Upper lobe of left lung (tissue), 6 donors: ENCODE data around the gene NFKB2. TPM values are rescaled to one million over a fixed set of nuclear protein-coding genes. Genes with fewer than 3 reads are reported as not detected.

Experiments used
- ATAC-seq, 2 donors: fragments of 200-7000 bp; cut with Tn5 transposase; one replicate each; pipeline ENCODE4 v1.9.1; 2022; ENCODE audit warnings: mild to moderate bottlenecking in 2 of 2, moderate library complexity in 2 of 2; ENCODE audit not compliant: low FRiP score in 2 of 2
- DNase-seq, 2 donors: peaks; one replicate each; pipeline ENCODE4 v3.0.0-alpha.2; 2019 to 2020
- H3K27ac ChIP-seq, 4 donors: fragments of 200-600 bp; sonication (generic); one replicate each; pipeline ENCODE4 v1.5.1; 2016 to 2019
- H3K27me3 ChIP-seq, 4 donors: fragments of 200-600 bp; sonication (generic); one replicate each; pipeline ENCODE4 v1.5.1; 2017 to 2019
- H3K36me3 ChIP-seq, 4 donors: fragments of 200-600 bp; sonication (generic); one replicate each; pipeline ENCODE4 v1.5.1; 2016 to 2019
- H3K4me1 ChIP-seq, 4 donors: fragments of 200-600 bp; sonication (generic); one replicate each; pipeline ENCODE4 v1.5.1; 2018 to 2019
- H3K4me3 ChIP-seq, 4 donors: fragments of 200-600 bp; sonication (generic); one replicate each; pipeline ENCODE4 v1.5.1; 2017 to 2019; ENCODE audit warnings: mild to moderate bottlenecking in 2 of 4, moderate library complexity in 1 of 4
- H3K9me3 ChIP-seq, 4 donors: fragments of 200-600 bp; sonication (generic); one replicate each; pipeline ENCODE4 v1.5.1; 2018 to 2019
- EP300 ChIP-seq, 4 donors: sonication (generic); formaldehyde crosslinking; IDR thresholded peaks; one replicate each; pipeline ENCODE4 v1.5.1; 2017; ENCODE audit warnings: antibody characterized with exemption in 4 of 4, control low read depth in 2 of 4
- POLR2A ChIP-seq, 4 donors: fragments of 450-650 bp; IDR thresholded peaks; one replicate each; pipeline ENCODE4 v1.5.1; 2016 to 2017; ENCODE audit warnings: antibody characterized with exemption in 4 of 4, mild to moderate bottlenecking in 2 of 4
- POLR2AphosphoS5 ChIP-seq, 2 donors: sonication (generic); formaldehyde crosslinking; IDR thresholded peaks; one replicate each; pipeline ENCODE4 v1.5.1; 2017; ENCODE audit warnings: antibody characterized with exemption in 2 of 2
- WGBS, 2 donors: methylation state at CpG; one replicate each; pipeline ENCODE4 v1.1.5; 2017 to 2018; 5-methylcytosine and 5-hydroxymethylcytosine counted together
- total RNA-seq, 6 donors: library from RNA; depleted of rRNA in 4 of 6; stranded (reverse); fragments of >200 nt in 4 of 6; gene quantifications; one replicate each; pipeline versions ENCODE4 v1.1.0 to v1.2.1, GENCODE V29; 2016 to 2021
- TF ChIP-seq, protein P1 (sequence below), 6 experiments: fragments of 450-650 bp in 4 of 6; fragments of 200-600 bp in 2 of 6; sonication (generic) in 2 of 6; IDR thresholded peaks; one replicate each; pipeline ENCODE4 v1.5.1; 2016 to 2019; ENCODE audit warnings: antibody characterized with exemption in 6 of 6
- donor health status: DM: no; HTN: no; CAD: no; lungs with moderate emphysema.
- donor health status: DM: no; HTN: yes; CAD: no; lungs with severe emphysema.

Gene NFKB2
- total RNA-seq = 10 to 100 TPM; 31.2 to 67.6 (median 41.2) TPM

DNA sequence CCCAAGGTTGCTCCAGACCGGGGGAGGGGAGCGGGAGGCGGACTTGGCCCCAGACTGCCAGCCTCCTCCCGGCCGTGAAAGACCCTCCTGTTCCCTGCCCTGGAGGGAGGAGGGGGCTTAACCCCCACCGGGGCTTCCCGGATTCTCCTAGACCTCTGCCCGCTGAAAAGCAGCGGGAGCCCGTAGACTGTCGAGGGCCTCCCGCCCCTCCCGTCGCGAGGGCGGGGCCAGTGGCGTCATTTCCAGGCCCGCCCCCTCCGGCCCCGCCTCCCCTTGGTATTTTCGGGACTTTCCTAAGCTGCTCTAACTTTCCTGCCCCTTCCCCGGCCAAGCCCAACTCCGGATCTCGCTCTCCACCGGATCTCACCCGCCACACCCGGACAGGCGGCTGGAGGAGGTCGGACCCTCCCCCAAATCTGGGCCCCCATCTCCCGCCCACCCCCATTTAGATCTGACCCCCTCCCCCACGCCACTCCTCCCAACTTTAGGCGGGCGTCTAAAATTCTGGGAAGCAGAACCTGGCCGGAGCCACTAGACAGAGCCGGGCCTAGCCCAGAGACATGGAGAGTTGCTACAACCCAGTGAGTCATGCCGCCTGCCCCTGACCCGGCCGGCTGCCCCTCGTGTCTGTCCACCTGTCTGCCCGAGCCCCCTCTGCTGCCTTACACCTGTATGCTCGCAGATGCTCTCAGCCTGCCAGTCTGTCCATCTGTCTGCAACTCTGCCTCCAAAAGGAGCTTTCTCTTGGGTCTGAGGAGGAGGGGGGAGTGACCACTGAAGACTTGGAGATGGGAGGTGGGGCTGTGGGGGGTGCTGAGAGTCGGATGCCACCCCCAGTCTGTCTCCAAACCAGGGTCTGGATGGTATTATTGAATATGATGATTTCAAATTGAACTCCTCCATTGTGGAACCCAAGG is at the start of gene NFKB2:
TSS of gene NFKB2 (plus strand) at position 306 of the 917 bp plus-strand sequence. CDS start at position 561, 255 bp downstream.
- DNase-seq (peak; percentile 93 to 98), ATAC-seq (peak; percentile 83 to 87)
- Histone ChIP-seq H3K4me1 (peaks cover 43 to 63% (median 52%) of the 10 kb centered on the region in 4 donors), H3K4me3 (peak within 1 kb of the TSS; percentile 61 to 82 (median 68)), H3K9me3 (no peaks in the 10 kb centered on the region), H3K27ac (peak within 1 kb of the TSS; percentile 94 to 97 (median 96)), H3K27me3 (no peaks in the 10 kb centered on the region), H3K36me3 (peaks cover 0 to 29% (median 24%) of the 10 kb centered on the region in 4 donors)
- TF ChIP-seq POLR2A (IDR thresholded peaks at IDR 0.05) (peak in 3 of 4 donors; percentile 77 to 81 (median 77)), EP300 (IDR thresholded peaks at IDR 0.05) (peak in 2 of 4 donors; percentile 48 to 77), POLR2AphosphoS5 (IDR thresholded peaks at IDR 0.05) (peak; percentile 89 to 93)
- TF ChIP-seq, protein P1, sequence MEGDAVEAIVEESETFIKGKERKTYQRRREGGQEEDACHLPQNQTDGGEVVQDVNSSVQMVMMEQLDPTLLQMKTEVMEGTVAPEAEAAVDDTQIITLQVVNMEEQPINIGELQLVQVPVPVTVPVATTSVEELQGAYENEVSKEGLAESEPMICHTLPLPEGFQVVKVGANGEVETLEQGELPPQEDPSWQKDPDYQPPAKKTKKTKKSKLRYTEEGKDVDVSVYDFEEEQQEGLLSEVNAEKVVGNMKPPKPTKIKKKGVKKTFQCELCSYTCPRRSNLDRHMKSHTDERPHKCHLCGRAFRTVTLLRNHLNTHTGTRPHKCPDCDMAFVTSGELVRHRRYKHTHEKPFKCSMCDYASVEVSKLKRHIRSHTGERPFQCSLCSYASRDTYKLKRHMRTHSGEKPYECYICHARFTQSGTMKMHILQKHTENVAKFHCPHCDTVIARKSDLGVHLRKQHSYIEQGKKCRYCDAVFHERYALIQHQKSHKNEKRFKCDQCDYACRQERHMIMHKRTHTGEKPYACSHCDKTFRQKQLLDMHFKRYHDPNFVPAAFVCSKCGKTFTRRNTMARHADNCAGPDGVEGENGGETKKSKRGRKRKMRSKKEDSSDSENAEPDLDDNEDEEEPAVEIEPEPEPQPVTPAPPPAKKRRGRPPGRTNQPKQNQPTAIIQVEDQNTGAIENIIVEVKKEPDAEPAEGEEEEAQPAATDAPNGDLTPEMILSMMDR (IDR thresholded peaks at IDR 0.05) = peak in 1 of 6 experiments; percentile 16
- 0% methylated on average over 12 to 30 of the region's 42 CpGs for WGBS, 2 donors

DNA sequence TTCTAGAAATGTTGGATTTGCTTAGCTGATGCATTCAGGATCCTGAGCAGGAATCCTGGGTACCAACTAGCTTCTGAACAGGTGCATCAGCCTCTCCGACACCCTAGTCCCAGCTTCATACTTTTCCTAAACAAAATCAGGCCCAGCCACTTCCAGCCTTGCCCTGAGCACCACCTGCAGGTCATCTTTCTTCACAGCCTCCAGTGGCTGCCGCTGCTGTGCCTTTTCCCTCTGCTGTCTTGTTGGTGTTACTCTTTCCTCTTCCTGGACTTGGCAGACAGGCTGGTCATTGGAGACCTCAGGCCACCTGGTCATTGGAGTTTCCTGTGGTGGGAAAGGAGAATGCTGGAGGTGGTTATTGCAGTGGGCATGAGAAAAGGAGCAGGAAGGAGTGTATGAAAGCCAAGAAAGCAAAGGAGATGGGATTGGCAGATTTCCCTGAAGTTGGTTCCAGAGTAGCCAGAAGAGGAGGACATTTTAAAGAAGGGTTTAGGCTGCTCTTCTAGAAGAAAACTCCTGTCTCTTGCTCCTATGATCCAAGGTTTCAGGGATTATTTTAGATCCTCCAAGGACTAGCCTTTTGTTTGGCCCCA is 48.2 kb upstream of the NFKB2 start:
- no peaks in the 10 kb centered on the region for H3K27me3 ChIP-seq
- H3K27ac ChIP-seq = no peak overlapping the region
- no peak overlapping the region for H3K4me3 ChIP-seq
- H3K9me3 ChIP-seq = no peaks in the 10 kb centered on the region
- peaks cover 0 to 4% (median 0%) of the 10 kb centered on the region in 4 donors for H3K4me1 ChIP-seq
- TF ChIP-seq, protein P1 (IDR thresholded peaks at IDR 0.05) = peak; percentile 20 to 73 (median 41)
- no peak for TF ChIP-seq POLR2A (IDR thresholded peaks at IDR 0.05)
- no peak for TF ChIP-seq EP300 (IDR thresholded peaks at IDR 0.05)
- TF ChIP-seq POLR2AphosphoS5 (IDR thresholded peaks at IDR 0.05) = no peak
- H3K36me3 ChIP-seq = peaks cover 0 to 62% (median 24%) of the 10 kb centered on the region in 4 donors
- DNase-seq = peak in 1 of 2 donors; percentile 47
- 47 to 69% methylated on average over 2 of the region's 2 CpGs for WGBS, 2 donors
- peak in 1 of 2 donors; percentile 69 for ATAC-seq

DNA sequence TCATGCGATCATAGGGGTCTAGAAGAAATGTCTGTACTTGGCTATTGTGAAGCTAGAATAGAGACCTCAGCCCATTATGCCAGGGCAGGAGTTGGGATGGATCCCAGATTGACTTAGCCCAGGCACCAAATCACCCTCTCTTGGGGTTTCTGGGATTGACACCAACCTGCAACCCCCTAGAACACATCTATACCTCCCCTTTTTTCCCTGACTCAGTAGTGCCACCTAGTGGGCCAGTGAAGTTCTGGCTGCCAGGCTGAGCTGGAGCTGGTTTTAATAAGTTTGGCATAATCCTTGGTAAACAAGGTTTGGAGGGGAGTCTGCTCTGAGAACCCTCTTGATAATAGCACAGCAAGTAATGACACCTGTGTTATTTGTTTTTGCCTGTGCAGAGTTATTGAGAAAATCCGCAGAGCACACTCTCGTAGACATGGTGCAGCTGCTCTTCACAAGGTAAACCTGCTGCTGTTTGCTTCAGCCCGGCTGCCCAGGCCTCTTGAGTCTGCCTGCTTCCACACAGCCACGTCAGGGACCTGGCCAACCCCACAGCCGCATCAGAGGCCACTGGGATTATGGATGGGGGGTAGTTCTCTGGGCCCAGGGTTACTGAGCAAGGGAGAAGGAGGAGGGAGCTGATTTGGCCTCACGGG is 43.3 kb upstream of the NFKB2 start:
- Histone ChIP-seq H3K36me3 (peaks cover 11 to 84% (median 47%) of the 10 kb centered on the region in 4 donors), H3K4me3 (no peak overlapping the region), H3K9me3 (no peaks in the 10 kb centered on the region), H3K27me3 (no peaks in the 10 kb centered on the region), H3K27ac (no peak overlapping the region), H3K4me1 (no peaks in the 10 kb centered on the region)
- 54 to 93% methylated on average over 3 to 7 of the region's 7 CpGs for WGBS, 2 donors
- DNase-seq = peak; percentile 31 to 38
- peak; percentile 51 to 74 for ATAC-seq
- TF ChIP-seq, protein P1 (IDR thresholded peaks at IDR 0.05) = peak; percentile 71 to 82 (median 79)
- no peak for TF ChIP-seq POLR2A (IDR thresholded peaks at IDR 0.05)
- no peak for TF ChIP-seq POLR2AphosphoS5 (IDR thresholded peaks at IDR 0.05)
- TF ChIP-seq EP300 (IDR thresholded peaks at IDR 0.05) = no peak

DNA sequence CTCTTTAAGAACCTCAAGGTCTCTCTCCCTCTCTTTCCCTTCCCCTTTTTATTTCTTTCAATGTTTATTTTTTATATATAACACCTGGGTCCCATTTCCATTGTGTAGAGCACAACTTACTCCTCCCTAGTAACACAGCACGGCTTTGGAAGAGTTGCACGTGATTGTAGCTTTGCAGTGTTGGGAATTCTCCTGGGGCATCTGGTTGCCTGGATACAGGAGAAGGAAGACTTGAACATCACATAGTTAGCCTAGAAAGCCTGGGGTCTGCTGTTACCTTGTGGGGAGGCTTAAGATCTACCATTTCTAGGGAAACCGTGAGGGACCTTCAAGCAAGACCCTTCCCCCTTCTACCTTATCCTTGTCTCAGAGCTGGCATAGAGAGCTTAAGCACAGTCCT is 41.1 kb upstream of the NFKB2 start:
- peaks cover 24 to 98% (median 64%) of the 10 kb centered on the region in 4 donors for H3K36me3 ChIP-seq
- ATAC-seq = no peak
- TF ChIP-seq POLR2A (IDR thresholded peaks at IDR 0.05) = no peak
- TF ChIP-seq, protein P1 (IDR thresholded peaks at IDR 0.05) = no peak
- TF ChIP-seq EP300 (IDR thresholded peaks at IDR 0.05) = no peak
- no peak for TF ChIP-seq POLR2AphosphoS5 (IDR thresholded peaks at IDR 0.05)

More for the DNA sequence above, 41.1 kb upstream of the NFKB2 start:
- Histone ChIP-seq H3K27me3 (no peaks in the 10 kb centered on the region), H3K27ac (no peak overlapping the region), H3K4me3 (no peak overlapping the region), H3K4me1 (no peaks in the 10 kb centered on the region), H3K9me3 (no peaks in the 10 kb centered on the region)
- DNase-seq = no peak
- WGBS, 2 donors = 93 to 96% methylated on average over 3 of the region's 3 CpGs
